NT2/D1 (cell line): Measurements from ENCODE around the gene MAD1L1.

Experiments used
- DNase-seq: peaks from one replicate; pipeline ENCODE4 v3.0.0-alpha.2; 2011; ENCODE audit warnings: low read depth, low spot score
- H3K27me3 ChIP-seq: 2 replicates; pipeline ENCODE4 v1.6.0; 2011; ENCODE audit warnings: mild to moderate bottlenecking; ENCODE audit not compliant: insufficient read length, insufficient read depth
- H3K36me3 ChIP-seq: 2 replicates; pipeline ENCODE4 v1.6.1; 2011; ENCODE audit warnings: mild to moderate bottlenecking, low read length, mixed read lengths; ENCODE audit not compliant: insufficient read depth, insufficient read length
- H3K4me1 ChIP-seq: 2 replicates; pipeline ENCODE4 v1.5.1; 2011; ENCODE audit not compliant: insufficient read depth, insufficient read length
- H3K4me3 ChIP-seq: 2 replicates; pipeline ENCODE4 v1.5.1; 2011; ENCODE audit warnings: low read depth; ENCODE audit not compliant: insufficient read length
- H3K9ac ChIP-seq: 2 replicates; pipeline ENCODE4 v1.6.0; 2011; ENCODE audit warnings: low read depth; ENCODE audit not compliant: insufficient read length
- H3K9me3 ChIP-seq: 2 replicates; pipeline ENCODE4 v1.5.1; 2011; ENCODE audit warnings: mild to moderate bottlenecking, low read length; ENCODE audit not compliant: insufficient read depth
- SUZ12 ChIP-seq: IDR thresholded peaks from 2 replicates; pipeline ENCODE4 v1.6.1; 2011; ENCODE audit not compliant: insufficient read length, insufficient read depth; ENCODE audit errors: extremely low read depth
- YY1 ChIP-seq: IDR thresholded peaks from 2 replicates; pipeline ENCODE4 v1.6.1; 2011; ENCODE audit not compliant: insufficient read length, insufficient read depth
- ZNF274 ChIP-seq: IDR thresholded peaks from 2 replicates; pipeline ENCODE4 v1.6.1; 2011; ENCODE audit warnings: mild to moderate bottlenecking, low read depth, low read length

MAD1L1 gene

GRCh38 chr7:2191016-2191415 is 41.7 kb downstream of the MAD1L1 start:
- H3K4me3 ChIP-seq, result no peak overlapping the region
- H3K9ac ChIP-seq, result no peak overlapping the region
- no peaks in the 10 kb centered on the region for H3K27me3 ChIP-seq
- no peaks in the 10 kb centered on the region for H3K4me1 ChIP-seq
- DNase-seq, result no peak
- TF ChIP-seq SUZ12 (no peak), YY1 (no peak), ZNF274 (no peak)
- H3K36me3 ChIP-seq, result peaks cover 46% of the 10 kb centered on the region
- peaks cover 13% of the 10 kb centered on the region for H3K9me3 ChIP-seq

- Histone ChIP-seq H3K9ac (no peak overlapping the region), H3K4me3 (no peak overlapping the region), H3K4me1 (no peaks in the 10 kb centered on the region), H3K36me3 (peaks cover 44% of the 10 kb centered on the region), H3K9me3 (peaks cover 8% of the 10 kb centered on the region), H3K27me3 (no peaks in the 10 kb centered on the region)
- no peak for DNase-seq
- TF ChIP-seq YY1, result no peak
- no peak for TF ChIP-seq ZNF274
- TF ChIP-seq SUZ12, result no peak
Measured at GRCh38 chr7:2190531-2190930, 42.2 kb downstream of the MAD1L1 start.

- H3K4me1 ChIP-seq, result no peaks in the 10 kb centered on the region
- no peak for DNase-seq
- TF ChIP-seq YY1, result no peak
- no peak for TF ChIP-seq ZNF274
- peaks cover 36% of the 10 kb centered on the region for H3K36me3 ChIP-seq
- H3K27me3 ChIP-seq, result no peaks in the 10 kb centered on the region
- H3K9ac ChIP-seq, result no peak overlapping the region
- H3K4me3 ChIP-seq, result no peak overlapping the region
- H3K9me3 ChIP-seq, result no peaks in the 10 kb centered on the region
Measured at GRCh38 chr7:2186166-2186565, 46.6 kb downstream of the MAD1L1 start.

GRCh38 chr7:2185715-2186114 is 47.0 kb downstream of the MAD1L1 start:
- peaks cover 36% of the 10 kb centered on the region for H3K36me3 ChIP-seq
- no peak for DNase-seq
- no peaks in the 10 kb centered on the region for H3K4me1 ChIP-seq
- H3K9ac ChIP-seq, result no peak overlapping the region
- no peaks in the 10 kb centered on the region for H3K9me3 ChIP-seq
- H3K4me3 ChIP-seq, result no peak overlapping the region
- TF ChIP-seq ZNF274 (no peak), YY1 (no peak), SUZ12 (no peak)
- no peaks in the 10 kb centered on the region for H3K27me3 ChIP-seq

- no peaks in the 10 kb centered on the region for H3K27me3 ChIP-seq
- no peak for DNase-seq
- TF ChIP-seq YY1, result no peak
- TF ChIP-seq SUZ12, result no peak
- no peak for TF ChIP-seq ZNF274
Measured at GRCh38 chr7:2182461-2182860, 50.3 kb downstream of the MAD1L1 start.

GRCh38 chr7:2181077-2181854 is 51.5 kb downstream of the MAD1L1 start:
- Histone ChIP-seq H3K4me1 (peaks cover 2% of the 10 kb centered on the region), H3K27me3 (no peaks in the 10 kb centered on the region), H3K9me3 (no peaks in the 10 kb centered on the region), H3K4me3 (no peak overlapping the region), H3K9ac (no peak overlapping the region), H3K36me3 (peaks cover 35% of the 10 kb centered on the region)
- DNase-seq, result no peak
- TF ChIP-seq YY1 (no peak), ZNF274 (no peak), SUZ12 (no peak)

More at GRCh38 chr7:2182461-2182860, 50.3 kb downstream of the MAD1L1 start:
- no peak overlapping the region for H3K9ac ChIP-seq
- peaks cover 2% of the 10 kb centered on the region for H3K4me1 ChIP-seq
- H3K4me3 ChIP-seq, result no peak overlapping the region
- peaks cover 38% of the 10 kb centered on the region for H3K36me3 ChIP-seq
- no peaks in the 10 kb centered on the region for H3K9me3 ChIP-seq

- no peak for DNase-seq
- Histone ChIP-seq H3K27me3 (no peaks in the 10 kb centered on the region), H3K4me1 (peaks cover 2% of the 10 kb centered on the region), H3K9ac (no peak overlapping the region), H3K36me3 (peaks cover 27% of the 10 kb centered on the region), H3K4me3 (no peak overlapping the region), H3K9me3 (no peaks in the 10 kb centered on the region)
- no peak for TF ChIP-seq YY1
- no peak for TF ChIP-seq ZNF274
- TF ChIP-seq SUZ12, result no peak
Measured at GRCh38 chr7:2180081-2180480, 52.7 kb downstream of the MAD1L1 start.

GRCh38 chr7:2175514-2175913 is 57.2 kb downstream of the MAD1L1 start:
- H3K27me3 ChIP-seq, result no peaks in the 10 kb centered on the region
- H3K36me3 ChIP-seq, result peaks cover 57% of the 10 kb centered on the region
- H3K4me3 ChIP-seq, result no peak overlapping the region
- H3K4me1 ChIP-seq, result peaks cover 11% of the 10 kb centered on the region
- H3K9ac ChIP-seq, result no peak overlapping the region
- DNase-seq, result peak; percentile 33
- no peaks in the 10 kb centered on the region for H3K9me3 ChIP-seq
- no peak for TF ChIP-seq ZNF274
- no peak for TF ChIP-seq YY1
- no peak for TF ChIP-seq SUZ12
